Posterior cingulate gyrus (tissue), 11 donors: ENCODE results near the gene ARHGAP42.
A peak's percentile ranks its signal among the peaks of the same experiment; 100 is the strongest.

Experiments used
- DNase-seq, 10 donors: peaks; one replicate each; pipeline versions ENCODE4 v3.0.0 to v3.0.0-alpha.2; 2020 to 2021; ENCODE audit warnings: mixed read lengths in 3 of 10
- intact Hi-C: fragments of 100-400 bp; cut with DNase I; formaldehyde crosslinking; loops from one replicate; pipeline ENCODE4 v1.15.1; 2023

ARHGAP42 gene

GRCh38 chr11:100860318-100861155 lies 173.4 kb downstream of the ARHGAP42 start:
- DNase-seq, result no peak

GRCh38 chr11:100861212-100861611 lies 174.1 kb downstream of the ARHGAP42 start:
- no peak for DNase-seq
- intact Hi-C loops, result no loop called here

More at GRCh38 chr11:100860318-100861155, 173.4 kb downstream of the ARHGAP42 start:
- intact Hi-C loops, result no loop called here

DNA sequence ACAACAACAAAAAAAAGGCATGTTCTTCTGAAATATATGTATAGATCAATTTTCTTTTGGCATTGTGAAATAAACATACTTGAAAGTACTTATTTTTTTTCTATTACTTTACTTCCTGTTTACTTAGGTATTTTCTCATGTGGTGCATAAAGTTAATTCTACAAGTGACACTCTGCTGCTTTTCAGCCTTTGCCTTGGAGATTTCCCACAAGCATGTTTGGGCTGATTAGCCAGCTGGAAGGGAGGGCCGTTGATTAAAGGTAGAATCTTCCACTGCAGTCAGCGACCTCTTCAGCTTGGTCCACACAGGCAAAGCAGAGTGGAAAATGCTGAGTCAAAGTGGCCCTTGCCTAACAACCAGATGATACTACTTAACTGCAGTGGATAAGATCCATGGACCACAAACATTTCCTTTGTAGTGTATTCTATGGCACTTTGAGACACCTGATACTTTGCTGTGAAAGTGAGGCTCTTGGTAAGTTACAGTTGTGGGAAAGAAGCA lies 176.0 kb downstream of the ARHGAP42 start:
- DNase-seq, result no peak
- intact Hi-C loops, result no loop called here

- no peak for DNase-seq
- intact Hi-C loops, result no loop called here
These were observed 178.5 kb downstream of the ARHGAP42 start for GRCh38 chr11:100865443-100866065.

DNA sequence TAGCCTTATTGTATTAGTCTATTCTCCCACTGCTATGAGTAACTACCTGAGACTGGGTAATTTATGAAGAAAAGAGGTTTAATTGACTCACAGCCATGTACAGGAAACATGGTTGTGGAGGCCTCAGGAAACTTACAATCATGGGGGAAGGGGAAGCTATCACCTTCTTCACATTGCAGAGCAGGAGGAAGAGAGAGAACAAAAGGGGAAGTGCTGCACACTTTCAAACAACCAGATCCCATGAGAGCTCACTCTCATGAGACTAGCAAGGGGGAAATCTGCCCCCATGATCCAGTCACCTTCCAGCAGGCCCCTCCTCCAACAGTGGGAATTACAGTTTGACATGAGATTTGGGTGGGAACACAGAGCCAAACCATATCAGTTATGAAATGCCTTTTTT lies 179.4 kb downstream of the ARHGAP42 start:
- intact Hi-C loops, result no loop called here
- no peak for DNase-seq

GRCh38 chr11:100867606-100868005 lies 180.5 kb downstream of the ARHGAP42 start:
- intact Hi-C loops, result no loop called here
- no peak for DNase-seq

DNA sequence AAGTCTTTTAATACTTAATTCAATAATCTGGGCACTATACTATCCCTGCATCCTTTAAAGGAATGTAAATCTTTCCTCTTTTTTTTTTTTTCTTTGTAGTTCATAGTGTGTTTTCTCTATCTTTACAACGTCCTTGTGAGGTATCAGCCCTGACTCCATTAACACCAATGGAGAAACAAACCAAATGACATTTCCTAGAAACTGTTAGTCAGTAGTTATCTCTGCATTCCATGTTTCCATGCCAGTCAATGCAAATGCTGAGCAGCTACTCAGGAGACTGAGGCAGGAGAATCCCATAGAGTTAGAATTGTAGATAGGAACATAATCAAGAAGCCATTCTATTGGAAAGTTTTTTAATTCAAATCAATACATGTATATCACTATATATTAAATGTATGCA lies 182.2 kb downstream of the ARHGAP42 start:
- DNase-seq, result no peak
- intact Hi-C loops, result no loop called here

DNA sequence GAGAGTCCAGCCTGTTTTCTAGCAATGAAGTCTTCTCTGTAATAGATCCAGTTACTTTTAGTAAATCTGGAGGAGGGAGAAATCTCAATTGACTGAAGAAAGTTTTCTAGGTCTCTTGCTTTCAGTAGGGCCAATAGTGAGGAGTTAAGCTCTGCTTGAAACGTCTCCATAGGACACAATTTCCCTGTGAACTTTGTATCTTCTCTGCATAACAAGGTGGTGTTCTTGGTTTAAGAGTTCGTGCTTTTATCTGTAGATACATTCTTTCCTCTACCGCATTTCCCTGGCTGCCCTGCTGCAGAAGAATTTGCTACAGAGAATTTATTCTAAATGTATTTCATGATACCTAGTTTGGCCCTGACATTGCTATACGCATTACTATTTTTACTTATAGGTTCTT lies 183.1 kb downstream of the ARHGAP42 start:
- intact Hi-C loops, result no loop called here
- DNase-seq, result no peak

DNA sequence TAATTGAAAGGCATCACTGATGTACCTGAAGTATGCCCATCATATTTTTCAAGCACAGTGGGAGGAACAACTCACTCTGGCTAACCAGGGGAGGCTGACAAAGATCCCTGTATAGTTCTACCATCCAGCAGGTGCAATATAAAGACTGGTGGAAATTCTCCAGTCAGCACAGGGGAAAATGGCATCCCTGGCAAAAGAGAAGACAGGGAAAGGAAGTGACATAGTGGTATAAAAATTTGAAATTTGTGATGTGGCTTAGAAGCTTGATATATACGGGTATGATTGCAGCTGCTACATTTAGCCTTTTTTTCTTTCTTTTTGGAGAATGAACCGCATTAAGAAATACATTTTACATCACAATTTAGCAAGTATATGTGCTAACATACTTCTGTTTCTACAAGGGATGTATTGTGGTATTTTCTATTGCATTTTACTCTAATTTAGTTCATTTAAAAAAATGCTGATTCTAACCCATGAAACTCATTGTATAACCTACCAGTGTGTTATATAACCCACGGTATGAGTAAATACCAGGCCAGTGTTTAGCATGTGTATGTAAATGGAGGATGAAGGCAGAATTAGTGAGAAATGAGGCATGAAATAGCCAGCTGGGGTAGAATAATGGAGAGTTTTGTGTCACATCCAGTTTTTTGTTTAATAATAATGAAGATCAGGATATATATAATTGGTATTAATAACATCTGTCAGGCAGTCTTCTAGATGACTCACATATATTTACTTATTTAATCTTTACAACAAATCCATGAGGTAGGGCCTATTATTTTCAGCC lies 186.1 kb downstream of the ARHGAP42 start:
- DNase-seq, result no peak
- intact Hi-C loops, result no loop called here

- intact Hi-C loops, result no loop called here
- no peak for DNase-seq
These were observed 187.1 kb downstream of the ARHGAP42 start for GRCh38 chr11:100874203-100874602.

GRCh38 chr11:100875521-100875869 lies 188.4 kb downstream of the ARHGAP42 start:
- intact Hi-C loops, result no loop called here

DNA sequence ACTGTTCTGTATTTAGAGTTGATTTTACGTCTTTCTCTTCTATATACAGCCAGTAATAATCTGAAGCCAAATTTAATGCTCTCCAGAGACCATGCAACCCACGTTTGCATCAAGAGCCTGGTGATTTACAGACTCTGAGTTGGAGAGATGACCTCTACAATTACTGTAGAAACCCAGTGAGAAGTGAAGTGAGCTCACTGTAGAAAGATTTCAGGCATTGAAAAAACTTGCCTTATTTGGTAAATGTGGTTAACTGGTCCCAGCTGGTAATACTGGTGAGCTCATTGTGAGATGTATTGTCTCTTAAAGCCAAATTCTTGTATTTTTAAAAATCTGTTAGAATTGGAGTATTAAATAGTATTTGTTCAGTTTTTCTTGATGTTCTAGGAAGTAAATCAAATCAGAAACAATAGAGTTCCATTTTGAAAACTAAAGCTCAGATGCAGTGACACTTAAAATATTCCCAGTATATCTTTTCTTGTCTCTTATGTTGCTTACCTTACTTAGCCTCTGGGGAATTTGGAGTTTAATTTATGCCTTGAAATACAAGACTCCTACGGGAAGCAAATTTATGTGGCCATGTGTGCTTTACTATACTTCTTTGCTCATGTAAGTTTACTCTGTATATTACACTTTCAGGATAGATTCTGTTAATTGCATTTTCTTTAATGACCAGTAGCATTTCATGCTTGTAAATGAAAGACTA lies 189.9 kb downstream of the ARHGAP42 start:
- no peak for DNase-seq
- intact Hi-C loops, result no loop called here

More at GRCh38 chr11:100875521-100875869, 188.4 kb downstream of the ARHGAP42 start:
- DNase-seq, result peak in 2 of 10 donors; percentile 52 to 59

DNA sequence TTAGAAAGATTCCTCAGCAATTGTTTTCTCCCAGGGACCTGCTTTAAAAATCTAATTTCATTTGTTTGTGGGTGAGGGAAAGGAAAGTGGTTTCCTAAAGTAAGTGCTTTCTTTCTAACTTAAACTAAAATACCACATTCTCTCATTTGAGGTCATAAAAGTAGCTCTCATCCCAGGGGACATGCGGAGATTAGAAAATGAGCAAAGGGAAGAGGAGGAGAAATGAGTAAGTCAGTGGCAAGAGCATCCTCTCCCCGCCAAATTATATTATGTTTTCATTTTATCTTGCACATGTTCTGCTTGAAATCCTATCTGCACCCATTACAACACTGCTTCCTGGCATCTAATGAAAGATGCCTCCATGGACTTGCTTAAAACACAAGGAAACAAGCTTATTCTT lies 191.4 kb downstream of the ARHGAP42 start:
- DNase-seq, result no peak
- intact Hi-C loops, result no loop called here

GRCh38 chr11:100882957-100883356 lies 195.9 kb downstream of the ARHGAP42 start:
- no peak for DNase-seq
- intact Hi-C loops, result loop anchor here (10.0 kb wide), 1 partner anchor 58 kb away; no protein-coding TSS in a partner anchor

DNA sequence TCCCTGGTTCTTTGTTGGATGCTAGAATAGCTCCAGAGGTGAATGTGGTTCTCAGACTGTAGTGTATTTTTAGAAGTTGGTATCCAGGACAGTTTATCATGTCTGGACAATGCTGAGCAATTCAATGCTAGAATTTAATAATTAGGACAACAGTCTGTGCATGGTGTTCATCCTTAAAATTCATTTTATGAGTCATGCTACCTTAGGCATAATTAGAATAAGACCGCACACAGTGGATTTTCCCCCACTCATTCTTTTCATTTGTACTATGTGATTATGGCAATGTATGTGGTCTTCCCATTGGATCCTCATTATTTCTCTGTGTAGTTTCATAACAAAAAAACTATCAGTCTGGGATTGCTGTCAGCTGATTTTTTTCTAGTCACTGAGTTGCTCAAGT lies 196.7 kb downstream of the ARHGAP42 start:
- intact Hi-C loops, result loop anchor here (10.0 kb wide), 1 partner anchor 59 kb away; no protein-coding TSS in a partner anchor
- DNase-seq, result no peak

DNA sequence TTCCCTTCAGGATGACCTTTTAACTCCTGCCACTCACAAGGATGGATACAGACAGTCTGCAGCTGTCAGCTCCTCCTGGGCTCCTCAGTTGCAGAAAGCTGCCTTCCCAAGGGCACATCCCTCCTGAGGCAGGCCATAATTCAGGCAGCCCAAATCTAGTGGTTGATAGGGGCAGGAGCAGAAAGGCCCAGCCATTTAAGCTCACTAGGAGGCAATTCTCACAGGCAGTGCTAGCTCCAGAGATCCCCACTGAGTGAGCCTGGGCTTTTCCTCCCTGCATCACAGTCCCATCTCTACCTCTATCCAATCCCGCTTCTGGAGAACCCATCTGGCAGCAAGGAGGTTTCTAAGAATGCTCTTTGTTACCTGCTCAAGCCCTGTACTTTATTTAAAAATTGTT lies 200.6 kb downstream of the ARHGAP42 start:
- intact Hi-C loops, result loop anchor here (10.0 kb wide), 1 partner anchor 63 kb away; no protein-coding TSS in a partner anchor

DNA sequence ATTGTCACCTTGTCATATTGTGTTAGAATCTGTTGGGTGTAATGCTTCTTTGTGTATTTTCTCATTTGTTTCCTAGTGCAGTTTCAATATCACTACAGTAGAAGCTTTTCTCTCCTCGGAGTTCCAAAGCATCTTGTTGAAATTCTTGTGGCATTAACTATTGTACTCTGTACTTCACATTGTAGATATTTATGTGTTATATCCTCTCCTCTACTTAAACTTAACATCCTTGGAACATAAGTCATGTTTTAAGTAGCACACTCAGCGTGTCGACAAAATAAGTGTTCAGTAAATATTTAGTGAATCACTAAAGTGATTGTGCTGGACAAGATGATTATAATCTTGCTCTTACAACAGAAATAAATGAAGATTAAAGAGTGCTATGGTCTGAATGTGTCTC lies 201.7 kb downstream of the ARHGAP42 start:
- intact Hi-C loops, result loop anchor here (10.0 kb wide), 1 partner anchor 64 kb away; no protein-coding TSS in a partner anchor

More for the DNA sequence above, 200.6 kb downstream of the ARHGAP42 start:
- no peak for DNase-seq

GRCh38 chr11:100889758-100890157 lies 202.7 kb downstream of the ARHGAP42 start:
- intact Hi-C loops, result loop anchor here (10.0 kb wide), 1 partner anchor 65 kb away; no protein-coding TSS in a partner anchor
- no peak for DNase-seq

More for the DNA sequence above, 201.7 kb downstream of the ARHGAP42 start:
- no peak for DNase-seq

- no peak for DNase-seq
These were observed 203.7 kb downstream of the ARHGAP42 start for GRCh38 chr11:100890789-100891188.

DNA sequence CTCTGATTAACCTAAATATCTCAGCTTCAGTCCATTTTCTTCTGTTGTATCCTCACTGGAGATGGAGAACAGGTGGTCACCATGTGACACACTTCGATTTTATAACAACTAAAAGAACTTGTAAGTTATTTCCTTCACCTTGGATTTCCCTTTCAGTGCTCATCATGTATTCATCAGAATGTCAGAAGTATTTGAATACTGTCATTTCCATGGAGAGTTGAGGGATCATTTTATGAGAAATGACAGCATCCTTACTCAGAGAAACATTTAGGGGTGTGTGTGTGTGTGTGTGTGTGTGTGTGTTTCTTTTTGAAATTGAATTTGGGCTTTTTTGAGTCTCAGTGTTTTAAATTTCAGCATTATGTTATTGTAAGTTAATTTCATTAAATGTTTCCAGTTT lies 205.8 kb downstream of the ARHGAP42 start:
- intact Hi-C loops, result no loop called here
- no peak for DNase-seq

More at GRCh38 chr11:100890789-100891188, 203.7 kb downstream of the ARHGAP42 start:
- intact Hi-C loops, result no loop called here
